IMR-90 (cell line): ENCODE measurements around the gene L3MBTL4. TPM values are rescaled to one million over a fixed set of nuclear protein-coding genes. Genes with fewer than 3 reads are reported as not detected.
A peak's percentile ranks its signal among the peaks of the same experiment; 100 is the strongest.

Experiments used
- ATAC-seq: fragments of 200-7000 bp; cut with Tn5 transposase; 2 replicates; pipeline ENCODE4 v1.9.1; 2020; ENCODE audit warnings: low read depth, mild to moderate bottlenecking, moderate library complexity
- BruUV-seq: library from RNA; stranded (reverse); fragments of 400-500 nt; replicated peaks from 2 replicates; lab custom pipeline; 2021; lab: Mats Ljungman, UMichigan
- CTCF ChIA-PET: fragments of 300-600 bp; formaldehyde crosslinking; extraction: SDS; loops from one replicate; lab custom pipeline; 2021; ENCODE audit warnings: antibody characterized with exemption; lab: Yijun Ruan, JAX
- POLR2A ChIA-PET: fragments of 300-600 bp; sonication (Branson Sonifier 250); formaldehyde crosslinking; loops from one replicate; lab custom pipeline; 2022; ENCODE audit warnings: antibody characterized with exemption; ENCODE audit not compliant: unreplicated experiment; lab: Charles Lee
- DNase-seq: peaks from one replicate; pipeline ENCODE4 v3.0.0; 2013
- H2AFZ ChIP-seq: replicated peaks from 2 replicates; pipeline ENCODE3; 2013; ENCODE audit warnings: low read length, mild to moderate bottlenecking; ENCODE audit not compliant: poor library complexity
- H2AK5ac ChIP-seq: 2 replicates; pipeline ENCODE4 v1.6.1; 2013; ENCODE audit warnings: low read depth, low read length, inconsistent platforms
- H2AK9ac ChIP-seq: replicated peaks from 2 replicates; pipeline ENCODE3; 2013; ENCODE audit warnings: mild to moderate bottlenecking, low read depth, low read length, moderate library complexity; ENCODE audit not compliant: poor library complexity
- H2BK120ac ChIP-seq: 2 replicates; pipeline ENCODE4 v1.6.1; 2013; ENCODE audit warnings: low read depth, low read length, inconsistent platforms
- H2BK15ac ChIP-seq: 3 replicates; pipeline ENCODE4 v1.6.1; 2013; ENCODE audit warnings: low read depth, low read length, inconsistent platforms
- H2BK20ac ChIP-seq: 2 replicates; pipeline ENCODE4 v1.6.1; 2013; ENCODE audit warnings: low read depth, mild to moderate bottlenecking, inconsistent platforms, low read length, moderate library complexity
- H2BK5ac ChIP-seq: 2 replicates; pipeline ENCODE4 v1.6.1; 2013; ENCODE audit warnings: mild to moderate bottlenecking, low read depth, low read length, inconsistent platforms; ENCODE audit not compliant: poor library complexity, severe bottlenecking
- H3K14ac ChIP-seq: replicated peaks from 2 replicates; pipeline ENCODE4 v1.6.1; 2013; ENCODE audit warnings: low read depth, low read length, inconsistent platforms
- H3K18ac ChIP-seq: 2 replicates; pipeline ENCODE4 v1.6.1; 2013; ENCODE audit warnings: low read depth, low read length, control low read depth
- H3K23ac ChIP-seq: 2 replicates; pipeline ENCODE4 v1.6.1; 2013; ENCODE audit warnings: low read depth, low read length, inconsistent platforms
- H3K27ac ChIP-seq: 2 replicates; pipeline ENCODE4 v1.5.1; 2013; ENCODE audit warnings: mild to moderate bottlenecking, control low read depth, low read length; ENCODE audit not compliant: insufficient read depth
- H3K27me3 ChIP-seq: 2 replicates; pipeline ENCODE4 v1.6.1; 2013; ENCODE audit warnings: low read length; ENCODE audit not compliant: control insufficient read depth, insufficient read depth
- H3K36me3 ChIP-seq: 2 replicates; pipeline ENCODE4 v1.6.1; 2013; ENCODE audit warnings: low read length, mixed read lengths; ENCODE audit not compliant: control insufficient read depth, insufficient read depth
- H3K4ac ChIP-seq: 2 replicates; pipeline ENCODE4 v1.6.1; 2013; ENCODE audit warnings: low read depth, low read length, inconsistent platforms
- H3K4me1 ChIP-seq: 2 replicates; pipeline ENCODE4 v1.6.1; 2013; ENCODE audit warnings: low read length, mixed read lengths; ENCODE audit not compliant: control insufficient read depth, insufficient read depth
- H3K4me2 ChIP-seq: 2 replicates; pipeline ENCODE4 v1.6.1; 2013; ENCODE audit warnings: low read depth, mild to moderate bottlenecking, control low read depth, low read length, moderate library complexity
- H3K4me3 ChIP-seq: 2 replicates; pipeline ENCODE4 v1.5.1; 2013; ENCODE audit warnings: low read depth, mild to moderate bottlenecking, control low read depth, low read length, moderate library complexity; ENCODE audit not compliant: insufficient read depth
- H3K56ac ChIP-seq: 2 replicates; pipeline ENCODE4 v1.6.1; 2013; ENCODE audit warnings: low read length, inconsistent platforms; ENCODE audit not compliant: insufficient read depth; ENCODE audit errors: extremely low read depth
- H3K79me1 ChIP-seq, 2 experiments: 2 replicates each; pipeline ENCODE4 v1.6.1; 2013; ENCODE audit warnings: low read length in 2 of 2, inconsistent platforms in 1 of 2, low read depth in 1 of 2
- H3K9ac ChIP-seq: 2 replicates; pipeline ENCODE4 v1.6.1; 2013; ENCODE audit warnings: low read depth, low read length, control low read depth
- H3K9me1 ChIP-seq: 2 replicates; pipeline ENCODE4 v1.6.1; 2013; ENCODE audit warnings: low read length, inconsistent platforms; ENCODE audit not compliant: insufficient read depth
- H3K9me3 ChIP-seq: 2 replicates; pipeline ENCODE4 v1.6.1; 2013; ENCODE audit warnings: low read length; ENCODE audit not compliant: control insufficient read depth, insufficient read depth
- H4K20me1 ChIP-seq: 2 replicates; pipeline ENCODE4 v1.6.1; 2013; ENCODE audit warnings: low read length, inconsistent platforms; ENCODE audit not compliant: insufficient read depth
- H4K5ac ChIP-seq: 2 replicates; pipeline ENCODE4 v1.6.1; 2013; ENCODE audit warnings: mild to moderate bottlenecking, low read depth, low read length, control low read depth
- H4K8ac ChIP-seq, 2 experiments: 2 replicates each; pipeline ENCODE4 v1.6.1; 2013; ENCODE audit warnings: low read depth in 2 of 2, low read length in 2 of 2, control low read depth in 1 of 2, inconsistent platforms in 1 of 2
- H4K91ac ChIP-seq: 2 replicates; pipeline ENCODE4 v1.6.1; 2013; ENCODE audit warnings: low read depth, low read length, inconsistent platforms; ENCODE audit not compliant: insufficient read depth
- BHLHE40 ChIP-seq: fragments of 150-350 bp; IDR thresholded peaks from 2 replicates; pipeline ENCODE4 v1.6.1; 2016; ENCODE audit warnings: mild to moderate bottlenecking, low read depth, low read length
- CEBPB ChIP-seq: IDR thresholded peaks from 2 replicates; pipeline ENCODE4 v1.6.1; 2012; ENCODE audit warnings: low read depth, low read length, improper control_type of control experiment
- CTCF ChIP-seq: conservative IDR thresholded peaks from 2 replicates; pipeline ENCODE4 v1.5.1; 2012; ENCODE audit warnings: mild to moderate bottlenecking, low read depth, low read length, improper control_type of control experiment
- MAFK ChIP-seq: IDR thresholded peaks from 2 replicates; pipeline ENCODE4 v1.6.1; 2012; ENCODE audit warnings: low read depth, low read length, improper control_type of control experiment
- MAZ ChIP-seq: IDR thresholded peaks from 2 replicates; pipeline ENCODE4 v1.6.1; 2012; ENCODE audit warnings: low read depth, mild to moderate bottlenecking, low read length, improper control_type of control experiment, moderate library complexity, borderline replicate concordance
- MXI1 ChIP-seq: IDR thresholded peaks from 2 replicates; pipeline ENCODE4 v1.6.1; 2012; ENCODE audit warnings: low read depth, mild to moderate bottlenecking, low read length, moderate library complexity, borderline replicate concordance
- NFE2L2 ChIP-seq: fragments of 150-350 bp; IDR thresholded peaks from 2 replicates; pipeline ENCODE4 v1.6.1; 2016; ENCODE audit warnings: low read depth, mild to moderate bottlenecking, low read length
- POLR2A ChIP-seq: IDR thresholded peaks from 2 replicates; pipeline ENCODE4 v1.6.1; 2012; ENCODE audit warnings: mild to moderate bottlenecking, low read depth, low read length
- RAD21 ChIP-seq: IDR thresholded peaks from 2 replicates; pipeline ENCODE4 v1.6.1; 2012; ENCODE audit warnings: low read length, improper control_type of control experiment
- RCOR1 ChIP-seq: IDR thresholded peaks from 2 replicates; pipeline ENCODE4 v1.6.1; 2012; ENCODE audit warnings: mild to moderate bottlenecking, low read length, improper control_type of control experiment; ENCODE audit not compliant: insufficient replicate concordance
- SMC3 ChIP-seq: fragments of 150-350 bp; IDR thresholded peaks from 2 replicates; pipeline ENCODE4 v1.6.1; 2016; ENCODE audit warnings: low read depth, mild to moderate bottlenecking, antibody characterized with exemption, low read length, moderate library complexity
- WGBS, 2 experiments: methylation state at CpG; one replicate each; pipeline versions ENCODE4 v1.1.5 to v1.1.7; 2013; ENCODE audit warnings: missing lambda C conversion rate in 2 of 2; ENCODE audit not compliant: insufficient read length in 1 of 2; ENCODE audit errors: extremely low coverage in 2 of 2; 5-methylcytosine and 5-hydroxymethylcytosine counted together
- dilution Hi-C: fragments of 300-500 bp; cut with HindIII; formaldehyde crosslinking; loops from one replicate; pipeline ENCODE4 v1.14.3; 2018; ENCODE audit warnings: low sequenced_read_pairs; ENCODE audit not compliant: unreplicated experiment
- in situ Hi-C: fragments of 300-500 bp; cut with MboI; formaldehyde crosslinking; loops from 3 replicates; pipeline ENCODE4 v1.14.3; 2019; ENCODE audit warnings: low sequenced_read_pairs, inconsistent platforms, mixed read lengths
- intact Hi-C: fragments of 100-400 bp; cut with micrococcal nuclease; formaldehyde crosslinking; loops from 2 replicates; pipeline ENCODE4 v1.10.0; 2022
- polyA plus RNA-seq, 3 experiments: library from polyadenylated mRNA; depleted of rRNA; stranded (reverse); fragments of >200 nt; gene quantifications; 2 replicates each; pipeline ENCODE4 v1.2.3, GENCODE V29; 2012; ENCODE audit warnings: low replicate concordance in 1 of 3
- total RNA-seq: library from RNA; depleted of rRNA; stranded (reverse); fragments of >200 nt; gene quantifications from 2 replicates; pipeline ENCODE4 v1.2.3, GENCODE V29; 2012

L3MBTL4 gene
- total and polyA plus RNA-seq, 2 of the 4 experiments (the other 2 are of a cell fraction) = under 0.01 to 0.02 TPM

GRCh38 chr18:5955861-5956260, 458.9 kb downstream of the L3MBTL4 start:
- Histone ChIP-seq H3K23ac (no peak overlapping the region), H4K20me1 (no peaks in the 10 kb centered on the region), H3K9me3 (no peaks in the 10 kb centered on the region), H3K27me3 (peaks cover 8% of the 10 kb centered on the region), H2BK5ac (no peak overlapping the region), H4K5ac (no peak overlapping the region), H3K36me3 (no peaks in the 10 kb centered on the region), H3K9ac (no peak overlapping the region), H4K91ac (no peak overlapping the region), H2BK20ac (no peak overlapping the region), H3K4ac (no peak overlapping the region), H3K4me3 (no peak overlapping the region), H2BK15ac (no peak overlapping the region), H2AK5ac (no peak overlapping the region), H4K8ac (no peak overlapping the region), H3K27ac (no peak overlapping the region), H2BK120ac (no peak overlapping the region), H3K4me2 (no peak overlapping the region), H3K79me1 (no peaks in the 10 kb centered on the region), H3K18ac (no peak overlapping the region), H3K4me1 (no peaks in the 10 kb centered on the region), H2AK9ac (no peak overlapping the region), H3K9me1 (0 out of 2 replicates have a peak, but pooled peaks cover 2% of the 10 kb centered on the region), H3K56ac (no peak overlapping the region), H3K14ac (no peak overlapping the region), H2AFZ (no peak overlapping the region)
- BruUV-seq = no TSS peak
- ChIA-PET CTCF (no interaction called here), POLR2A (interaction anchor here (0.6 kb wide), 1 partner anchor 17 kb away, joined by 3 read pairs; no protein-coding TSS in a partner anchor)
- TF ChIP-seq MAZ = no peak
- TF ChIP-seq RCOR1 = no peak
- no peak for TF ChIP-seq NFE2L2
- TF ChIP-seq MAFK = no peak
- no peak for TF ChIP-seq SMC3
- no peak for TF ChIP-seq CEBPB
- TF ChIP-seq CTCF = no peak
- no peak for TF ChIP-seq MXI1
- no peak for TF ChIP-seq BHLHE40
- TF ChIP-seq RAD21 = no peak
- no peak for TF ChIP-seq POLR2A
- ATAC-seq (no peak), DNase-seq (peak; percentile 33)
- dilution Hi-C loops = no loop called here
- in situ Hi-C loops = no loop called here
- intact Hi-C loops = no loop called here
- WGBS, 2 experiments = 0% methylated on average over 1 of the region's 5 CpGs; no CpG with 5 or more reads in 1 of the 2 experiments
